ENCODE data around the gene BSN. TPM values are rescaled to one million over a fixed set of nuclear protein-coding genes. Genes with fewer than 3 reads are reported as not detected.
"Not testable (repeated sequence)": the region's sequence is repeated elsewhere in the genome, so short reads cannot be mapped to it uniquely, and the experiment has no call there.

The BSN gene
- total and polyA plus RNA-seq, 2 donors (not counting 3 experiments of a cell fraction or from before 2014, with no cell fraction given): 0.04 to 0.27 TPM

DNA sequence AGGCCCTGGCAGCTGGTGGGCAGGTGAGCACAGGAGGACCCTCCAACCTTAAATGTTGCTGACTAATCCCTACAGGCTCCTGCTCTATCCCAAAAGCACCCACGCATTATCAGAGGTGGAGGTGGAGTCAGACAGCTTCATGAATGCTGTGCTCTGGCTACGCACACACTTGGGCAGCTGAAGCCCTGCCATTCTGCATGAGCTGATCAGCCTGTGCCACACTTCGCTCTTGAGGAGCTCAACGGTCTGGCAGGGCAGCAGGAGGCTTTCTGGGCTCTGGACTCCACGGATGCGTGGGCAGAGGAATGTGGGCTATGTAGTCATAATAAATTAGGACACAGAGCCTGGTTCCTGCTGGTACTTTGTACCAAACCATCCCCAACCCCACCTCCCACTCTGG is 128.9 kb downstream of the BSN start:
- peaks cover 0 to 13% of the 10 kb centered on the region in 2 experiments for H3K36me3 ChIP-seq (ENCODE audit: control insufficient read depth in 2 of 2, extremely low read depth in 1 of 2, insufficient read depth in 2 of 2, low read length in 2 of 2)
- CTCF ChIA-PET: no interaction called here

GRCh38 chr3:49684453-49684852 is 130.2 kb downstream of the BSN start:
- H3K4me2 ChIP-seq (ENCODE audit: insufficient read depth, low read length); H3K9ac ChIP-seq (replicated peaks; ENCODE audit: extremely low read depth, insufficient read depth, low read length); H3K9me1 ChIP-seq (replicated peaks; ENCODE audit: control insufficient read depth, extremely low read depth, insufficient read depth, low read length); H3K27me3 ChIP-seq (ENCODE audit: control insufficient read depth in 2 of 2, insufficient read depth in 2 of 2, low read length in 2 of 2); H3K4me1 ChIP-seq (ENCODE audit: control insufficient read depth, extremely low read depth, insufficient read depth, low read length); H3K9me3 ChIP-seq (replicated peaks; ENCODE audit: control insufficient read depth, insufficient read depth, low read length); BruUV-seq (replicated peaks); POLR2A ChIA-PET; H3K79me2 ChIP-seq (ENCODE audit: control insufficient read depth, insufficient read depth, low read length); DNase-seq (ENCODE audit: low read depth, low spot score); H4K20me1 ChIP-seq (replicated peaks; ENCODE audit: control insufficient read depth, extremely low read depth, insufficient read depth, low read length); CTCF ChIA-PET; FAIRE-seq; intact Hi-C loops (cut with micrococcal nuclease); H2AFZ ChIP-seq (ENCODE audit: low read depth, low read length); H3K27ac ChIP-seq (ENCODE audit: insufficient read depth, low read depth, low read length); H3K4me3 ChIP-seq (replicated peaks in 1 of 3; ENCODE audit: insufficient read depth in 1 of 3, low read depth in 1 of 3, low read length in 3 of 3); dilution Hi-C loops (cut with MboI; ENCODE audit: extremely low pct_ligation_motif_present, low sequenced_read_pairs): not testable (repeated sequence)
- H3K36me3 ChIP-seq (ENCODE audit: control insufficient read depth in 2 of 2, extremely low read depth in 1 of 2, insufficient read depth in 2 of 2, low read length in 2 of 2): peaks cover 0 to 13% of the 10 kb centered on the region in 2 experiments

More for the DNA sequence above, 128.9 kb downstream of the BSN start:
- Histone ChIP-seq H3K4me3 (replicated peaks in 1 of 3; ENCODE audit: insufficient read depth in 1 of 3, low read depth in 1 of 3, low read length in 3 of 3) (no peak overlapping the region), H3K9me1 (replicated peaks; ENCODE audit: control insufficient read depth, extremely low read depth, insufficient read depth, low read length) (no peaks in the 10 kb centered on the region), H2AFZ (ENCODE audit: low read depth, low read length) (no peak overlapping the region), H3K9me3 (replicated peaks; ENCODE audit: control insufficient read depth, insufficient read depth, low read length) (no peaks in the 10 kb centered on the region), H3K9ac (replicated peaks; ENCODE audit: extremely low read depth, insufficient read depth, low read length) (no peak overlapping the region), H3K4me1 (ENCODE audit: control insufficient read depth, extremely low read depth, insufficient read depth, low read length) (no peaks in the 10 kb centered on the region), H4K20me1 (replicated peaks; ENCODE audit: control insufficient read depth, extremely low read depth, insufficient read depth, low read length) (no peaks in the 10 kb centered on the region), H3K4me2 (ENCODE audit: insufficient read depth, low read length) (no peak overlapping the region), H3K79me2 (ENCODE audit: control insufficient read depth, insufficient read depth, low read length) (no peaks in the 10 kb centered on the region), H3K27ac (ENCODE audit: insufficient read depth, low read depth, low read length) (no peak overlapping the region), H3K27me3 (ENCODE audit: control insufficient read depth in 2 of 2, insufficient read depth in 2 of 2, low read length in 2 of 2) (peaks cover 0 to 2% of the 10 kb centered on the region in 2 experiments)
- dilution Hi-C loops (cut with MboI; ENCODE audit: extremely low pct_ligation_motif_present, low sequenced_read_pairs) (no loop called here), intact Hi-C loops (cut with micrococcal nuclease) (no loop called here)
- no peak for FAIRE-seq
- TF ChIP-seq JUN (IDR thresholded peaks at IDR 0.05; ENCODE audit: borderline replicate concordance, insufficient read depth, insufficient read length, low read depth): no peak
- no peak for TF ChIP-seq EZH2 (IDR thresholded peaks at IDR 0.05; ENCODE audit: borderline replicate concordance, low read depth, low read length, severe bottlenecking)
- TF ChIP-seq MYC (IDR thresholded peaks at IDR 0.05; ENCODE audit: low read depth, low read length): no peak
- TF ChIP-seq FOS (IDR thresholded peaks at IDR 0.05; ENCODE audit: borderline replicate concordance, insufficient read depth, low read length): no peak
- TF ChIP-seq POLR2AphosphoS5 (IDR thresholded peaks at IDR 0.05; ENCODE audit: insufficient read depth, low read depth, low read length): no peak
- no peak for TF ChIP-seq POLR2A (IDR thresholded peaks at IDR 0.05; ENCODE audit: low read depth, low read length)
- TF ChIP-seq, protein P1, sequence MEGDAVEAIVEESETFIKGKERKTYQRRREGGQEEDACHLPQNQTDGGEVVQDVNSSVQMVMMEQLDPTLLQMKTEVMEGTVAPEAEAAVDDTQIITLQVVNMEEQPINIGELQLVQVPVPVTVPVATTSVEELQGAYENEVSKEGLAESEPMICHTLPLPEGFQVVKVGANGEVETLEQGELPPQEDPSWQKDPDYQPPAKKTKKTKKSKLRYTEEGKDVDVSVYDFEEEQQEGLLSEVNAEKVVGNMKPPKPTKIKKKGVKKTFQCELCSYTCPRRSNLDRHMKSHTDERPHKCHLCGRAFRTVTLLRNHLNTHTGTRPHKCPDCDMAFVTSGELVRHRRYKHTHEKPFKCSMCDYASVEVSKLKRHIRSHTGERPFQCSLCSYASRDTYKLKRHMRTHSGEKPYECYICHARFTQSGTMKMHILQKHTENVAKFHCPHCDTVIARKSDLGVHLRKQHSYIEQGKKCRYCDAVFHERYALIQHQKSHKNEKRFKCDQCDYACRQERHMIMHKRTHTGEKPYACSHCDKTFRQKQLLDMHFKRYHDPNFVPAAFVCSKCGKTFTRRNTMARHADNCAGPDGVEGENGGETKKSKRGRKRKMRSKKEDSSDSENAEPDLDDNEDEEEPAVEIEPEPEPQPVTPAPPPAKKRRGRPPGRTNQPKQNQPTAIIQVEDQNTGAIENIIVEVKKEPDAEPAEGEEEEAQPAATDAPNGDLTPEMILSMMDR (IDR thresholded peaks at IDR 0.05; ENCODE audit: extremely low read depth in 1 of 2, insufficient read depth in 1 of 2, low read depth in 1 of 2, low read length in 2 of 2): no peak
- no peak for TF ChIP-seq GATA2 (IDR thresholded peaks at IDR 0.05; ENCODE audit: insufficient read depth, insufficient read length, low read depth, low read length)
- TF ChIP-seq, protein P2, sequence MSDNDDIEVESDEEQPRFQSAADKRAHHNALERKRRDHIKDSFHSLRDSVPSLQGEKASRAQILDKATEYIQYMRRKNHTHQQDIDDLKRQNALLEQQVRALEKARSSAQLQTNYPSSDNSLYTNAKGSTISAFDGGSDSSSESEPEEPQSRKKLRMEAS (IDR thresholded peaks at IDR 0.05; ENCODE audit: insufficient read depth, insufficient read length): no peak
- no peak for DNase-seq (ENCODE audit: low read depth, low spot score)
- BruUV-seq (replicated peaks): no TSS peak
- POLR2A ChIA-PET: no interaction called here

GRCh38 chr3:49685103-49685502 is 130.8 kb downstream of the BSN start:
- H3K79me2 ChIP-seq (ENCODE audit: control insufficient read depth, insufficient read depth, low read length); H3K27ac ChIP-seq (ENCODE audit: insufficient read depth, low read depth, low read length); H3K9ac ChIP-seq (replicated peaks; ENCODE audit: extremely low read depth, insufficient read depth, low read length); BruUV-seq (replicated peaks); intact Hi-C loops (cut with micrococcal nuclease); H3K27me3 ChIP-seq (ENCODE audit: control insufficient read depth in 2 of 2, insufficient read depth in 2 of 2, low read length in 2 of 2); FAIRE-seq; H3K9me1 ChIP-seq (replicated peaks; ENCODE audit: control insufficient read depth, extremely low read depth, insufficient read depth, low read length); H4K20me1 ChIP-seq (replicated peaks; ENCODE audit: control insufficient read depth, extremely low read depth, insufficient read depth, low read length); H3K9me3 ChIP-seq (replicated peaks; ENCODE audit: control insufficient read depth, insufficient read depth, low read length); POLR2A ChIA-PET; H2AFZ ChIP-seq (ENCODE audit: low read depth, low read length); H3K4me3 ChIP-seq (replicated peaks in 1 of 3; ENCODE audit: insufficient read depth in 1 of 3, low read depth in 1 of 3, low read length in 3 of 3); dilution Hi-C loops (cut with MboI; ENCODE audit: extremely low pct_ligation_motif_present, low sequenced_read_pairs); CTCF ChIA-PET; H3K4me2 ChIP-seq (ENCODE audit: insufficient read depth, low read length); DNase-seq (ENCODE audit: low read depth, low spot score); H3K4me1 ChIP-seq (ENCODE audit: control insufficient read depth, extremely low read depth, insufficient read depth, low read length): not testable (repeated sequence)
- peaks cover 0 to 11% of the 10 kb centered on the region in 2 experiments for H3K36me3 ChIP-seq (ENCODE audit: control insufficient read depth in 2 of 2, extremely low read depth in 1 of 2, insufficient read depth in 2 of 2, low read length in 2 of 2)

All from endothelial cell of umbilical vein (primary cell).